GM18511 (cell line): ENCODE results near the gene FBXO24.

Experiments
- ATAC-seq: cut with Tn5 transposase; IDR thresholded peaks from one replicate; pipeline ENCODE4 v1.9.1; 2021; ENCODE audit warnings: mild to moderate bottlenecking, moderate library complexity; ENCODE audit not compliant: unreplicated experiment

FBXO24 gene

GRCh38 chr7:100614308-100614861 lies 28.3 kb downstream of the FBXO24 start:
- ATAC-seq, result no peak

- ATAC-seq, result no peak
Observed at GRCh38 chr7:100620239-100620638, 34.1 kb downstream of the FBXO24 start.

DNA sequence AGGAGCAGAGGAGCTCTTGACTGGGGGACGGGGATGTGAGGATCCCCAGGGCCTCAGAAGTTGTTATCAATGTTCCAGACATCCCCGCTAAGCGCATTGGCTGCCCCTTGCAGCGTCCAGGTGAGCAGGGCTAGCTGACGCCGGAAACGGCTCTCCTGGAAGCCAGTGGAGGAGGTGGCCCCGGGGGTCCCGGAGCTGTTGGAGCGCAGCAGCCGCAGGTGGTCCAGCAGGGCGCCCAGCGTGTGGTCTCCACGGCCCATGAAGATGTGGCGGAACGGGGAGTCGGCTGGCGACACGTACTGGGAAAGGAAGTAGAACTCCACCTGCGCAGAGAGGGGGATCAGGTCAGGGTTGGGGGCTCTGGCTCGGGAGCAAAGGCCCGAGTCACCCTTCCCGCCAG lies 34.7 kb downstream of the FBXO24 start:
- no peak for ATAC-seq

DNA sequence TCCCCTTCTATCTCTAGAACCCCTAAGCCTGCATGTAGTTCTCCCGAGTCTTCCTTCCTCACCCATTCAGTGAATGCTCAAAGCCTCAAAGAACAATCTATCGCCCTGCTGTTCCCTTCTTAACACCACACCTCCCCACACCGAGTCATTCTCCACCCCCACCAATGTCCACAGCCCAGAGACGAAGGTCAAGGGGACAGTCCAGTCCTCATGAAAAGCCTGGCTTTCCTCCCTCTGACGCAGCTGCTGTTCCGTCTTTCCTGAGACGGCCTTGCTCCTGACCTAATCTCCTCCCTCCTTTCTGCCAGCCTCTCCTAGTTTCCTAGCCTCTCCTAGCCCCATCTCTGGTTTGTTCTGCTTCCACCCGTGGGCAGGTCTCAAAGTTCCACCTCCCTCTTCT lies 35.4 kb downstream of the FBXO24 start:
- no peak for ATAC-seq

GRCh38 chr7:100623951-100624824 lies 38.1 kb downstream of the FBXO24 start:
- ATAC-seq, result no peak

- ATAC-seq, result no peak
Observed at GRCh38 chr7:100626055-100626454, 39.9 kb downstream of the FBXO24 start.

GRCh38 chr7:100626530-100627237 lies 40.6 kb downstream of the FBXO24 start:
- peak; percentile 78 for ATAC-seq

DNA sequence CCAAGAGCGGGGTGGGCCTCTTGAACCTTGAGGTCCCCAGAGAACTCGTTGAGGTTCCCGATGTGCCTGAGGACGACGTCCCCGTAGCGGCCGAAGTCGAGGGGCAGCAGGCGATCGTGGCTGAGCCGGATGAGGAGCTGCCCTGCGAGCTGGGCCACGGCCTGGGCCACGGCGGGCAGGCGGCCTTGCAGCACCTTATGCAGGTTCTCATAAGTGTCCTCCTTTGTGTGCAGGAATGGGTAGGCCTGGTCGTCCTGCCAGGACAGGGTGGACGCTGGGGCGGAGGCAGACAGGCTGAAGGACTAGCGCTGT lies 41.1 kb downstream of the FBXO24 start:
- no peak for ATAC-seq

DNA sequence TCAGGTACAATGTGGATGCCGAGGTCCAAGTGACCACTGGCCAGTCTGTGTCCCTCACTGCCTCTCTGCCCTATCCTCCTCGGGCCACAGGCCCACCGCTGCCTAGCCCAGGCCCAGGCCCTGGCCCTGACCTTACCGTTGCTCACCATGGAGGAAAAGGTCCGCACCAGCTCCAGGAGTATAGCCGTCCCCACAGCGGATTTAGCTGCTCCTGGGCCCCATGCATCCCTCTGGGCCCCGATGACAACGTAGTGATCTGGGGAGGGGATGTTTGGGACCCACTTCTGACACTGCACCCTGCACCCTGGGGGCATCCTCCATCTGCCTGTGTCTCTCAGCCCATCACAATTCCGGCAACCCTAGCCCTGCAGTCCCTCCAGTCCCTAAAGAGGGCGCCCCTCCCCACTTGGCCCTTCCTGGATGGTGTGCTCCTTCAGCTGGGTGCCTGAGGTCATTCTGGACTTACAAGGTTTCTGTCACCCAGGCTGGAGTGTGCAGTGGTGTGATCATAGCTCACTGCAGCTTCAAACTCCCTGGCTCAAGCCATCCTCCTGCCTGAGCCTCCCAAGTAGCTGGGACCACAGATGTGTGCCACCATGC lies 43.1 kb downstream of the FBXO24 start:
- ATAC-seq, result no peak

DNA sequence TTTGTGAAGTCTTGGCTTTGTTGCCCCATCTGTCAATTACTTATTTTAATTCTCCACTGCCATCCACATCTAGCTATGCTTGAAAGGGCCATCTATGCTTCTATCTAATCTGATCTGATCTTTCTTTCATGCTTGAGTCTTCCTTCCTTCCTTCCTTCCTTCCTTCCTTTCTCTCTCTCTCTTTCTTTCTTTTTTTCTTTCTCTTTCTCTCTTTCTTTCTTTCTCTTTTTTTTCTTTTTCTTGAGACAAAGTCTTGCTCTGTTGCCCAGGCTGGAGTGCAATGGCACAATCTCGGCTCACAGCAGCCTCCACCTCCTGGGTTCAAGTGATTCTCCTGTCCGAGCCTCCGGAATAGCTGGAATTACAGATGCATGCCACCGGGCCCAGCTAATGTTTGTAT lies 43.9 kb downstream of the FBXO24 start:
- no peak for ATAC-seq

DNA sequence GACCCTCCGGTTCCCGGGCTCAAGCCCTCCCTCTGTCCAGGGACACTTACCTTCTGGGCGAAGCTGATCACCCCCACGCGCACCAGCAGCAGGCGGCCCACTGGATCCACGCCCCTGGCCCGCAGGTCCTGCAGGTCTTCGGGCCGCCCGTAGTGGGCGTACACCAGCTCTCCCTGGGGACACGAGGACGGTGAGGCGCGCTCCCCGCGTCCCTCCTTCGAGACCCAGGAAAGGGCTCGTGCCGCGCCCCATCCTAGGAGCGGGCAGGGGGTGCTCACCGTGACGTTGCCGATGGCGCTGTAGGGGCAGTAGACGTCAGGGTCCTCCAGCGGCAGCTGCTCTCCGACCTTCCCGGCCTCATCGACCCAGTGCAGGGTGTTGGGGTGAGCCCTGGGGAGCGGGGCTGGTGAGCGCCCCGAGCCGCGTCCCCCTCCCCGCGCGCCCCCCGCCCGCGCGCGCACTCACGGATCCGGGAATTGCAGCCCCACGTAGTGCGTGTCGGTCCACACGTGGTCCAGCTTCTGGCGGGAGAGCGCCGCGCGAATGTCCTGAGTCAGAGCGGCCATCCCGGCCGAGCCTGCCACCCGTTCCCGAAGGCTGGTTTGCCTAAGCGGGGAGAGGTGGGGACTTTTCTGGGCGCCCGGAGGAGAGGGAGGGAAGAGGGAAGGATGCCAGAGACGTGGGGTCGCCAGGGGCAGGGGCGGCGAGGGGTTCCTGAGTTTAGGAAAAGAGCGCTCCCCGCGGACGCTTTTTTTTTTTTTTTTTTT lies 47.0 kb downstream of the FBXO24 start:
- ATAC-seq, result no peak

DNA sequence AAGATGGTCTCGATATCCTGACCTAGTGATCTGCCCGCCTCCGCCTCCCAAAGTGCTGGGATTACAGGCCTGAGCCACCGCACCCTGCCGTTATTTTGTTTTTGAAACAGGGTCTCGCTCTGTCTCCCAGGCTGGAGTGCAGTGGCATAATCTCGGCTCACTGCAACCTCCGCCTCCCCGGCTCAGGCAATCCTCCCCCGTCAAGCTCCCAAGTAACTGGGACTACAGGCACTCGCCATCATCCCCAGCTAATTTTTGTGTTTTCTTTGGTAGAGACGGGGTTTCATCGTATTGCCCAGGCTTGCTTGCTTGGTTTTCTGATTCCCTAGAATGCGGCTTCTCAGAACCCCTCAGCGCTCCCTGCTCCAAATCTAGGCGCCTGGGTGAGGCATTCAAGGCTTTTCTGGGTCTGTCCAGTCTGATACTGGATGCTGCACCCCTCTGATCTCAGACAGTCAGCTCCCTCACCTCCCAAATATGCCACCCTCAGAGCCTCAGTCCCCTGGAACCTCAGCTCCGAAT lies 53.9 kb downstream of the FBXO24 start:
- ATAC-seq, result no peak

DNA sequence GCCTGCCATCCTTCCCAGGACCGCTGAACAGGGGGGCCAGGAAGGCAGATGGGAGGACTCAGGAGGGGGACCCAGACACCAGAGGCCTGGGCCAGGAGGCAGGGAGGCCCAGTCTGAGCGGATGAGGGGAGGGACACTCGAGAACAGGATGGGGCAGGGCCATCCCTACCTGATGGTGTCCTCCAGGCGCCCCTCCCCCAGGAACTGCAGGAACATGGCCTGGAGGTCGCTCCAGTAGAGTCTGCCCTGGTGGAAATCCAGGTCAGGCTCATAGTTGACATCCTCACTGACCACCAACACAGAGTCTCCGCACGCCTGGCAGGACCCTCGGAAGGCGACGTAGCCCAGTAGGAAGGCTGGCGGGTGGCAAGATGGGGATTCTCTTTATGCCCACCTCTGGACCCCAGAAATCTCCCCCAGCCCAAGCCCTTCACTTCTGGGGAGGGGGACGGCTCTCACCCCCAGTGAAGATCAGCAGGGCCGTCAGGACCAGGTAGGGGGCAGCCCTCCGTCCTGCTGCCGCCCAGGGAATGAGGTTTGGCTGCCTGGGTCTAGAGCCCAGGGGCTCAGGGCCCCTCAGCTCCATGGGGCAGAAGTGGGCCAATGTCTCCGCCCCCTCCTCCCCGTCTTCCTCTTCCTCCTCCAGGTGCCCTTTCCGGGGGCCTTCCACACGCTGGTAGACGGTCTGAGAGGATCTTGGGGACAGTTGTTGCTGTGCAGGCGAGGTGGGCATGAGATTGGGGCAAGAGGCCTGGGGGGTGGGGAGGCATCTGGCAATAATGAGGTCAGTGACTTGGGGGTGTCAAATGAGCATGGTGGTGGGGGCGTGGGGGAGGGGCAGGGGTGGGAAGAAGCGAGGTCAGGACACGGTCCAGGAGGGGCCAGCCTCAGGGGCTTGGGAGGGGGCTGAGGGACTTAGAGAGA lies 54.7 kb downstream of the FBXO24 start:
- ATAC-seq, result no peak

GRCh38 chr7:100641463-100641859 lies 55.3 kb downstream of the FBXO24 start, which contains the start of gene TFR2:
TSS of gene TFR2 (minus strand) at chr7:100641552. CDS start at chr7:100641509, 43 bp downstream.
- ATAC-seq, result no peak

DNA sequence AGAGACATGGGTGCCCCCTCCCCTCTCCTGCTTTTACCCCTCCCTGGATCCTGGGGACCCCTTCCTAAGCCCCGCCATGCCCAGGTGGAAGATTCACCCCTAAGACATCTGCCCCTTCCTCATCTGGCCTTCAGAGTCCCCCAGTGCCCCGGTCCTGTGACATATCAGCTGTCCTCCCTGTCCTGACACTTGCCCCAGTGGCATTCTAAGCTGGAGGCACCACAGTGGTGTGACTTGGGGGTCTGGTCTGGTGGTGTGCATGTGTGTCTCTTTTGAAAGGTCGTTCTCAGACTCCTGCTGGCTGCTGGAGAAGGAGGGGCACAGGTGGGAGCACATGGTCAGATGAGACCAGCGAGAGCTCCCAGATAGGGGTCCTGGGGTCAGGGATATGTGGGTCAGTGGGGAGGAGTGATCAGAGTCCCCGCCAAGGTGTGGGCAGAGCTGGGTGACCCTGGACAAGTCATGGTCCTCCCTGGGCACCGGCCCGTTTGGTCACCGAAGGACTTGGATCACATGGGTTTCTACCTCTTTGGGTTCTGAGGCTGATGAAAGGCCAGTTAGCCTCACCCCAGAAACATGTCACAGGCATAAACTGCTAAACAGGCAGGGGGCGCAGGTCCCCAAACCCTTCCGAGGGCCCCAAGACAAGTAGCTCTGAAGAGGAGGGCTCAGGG lies 55.9 kb downstream of the FBXO24 start:
- ATAC-seq, result no peak

- ATAC-seq, result peak; percentile 59
Observed at GRCh38 chr7:100642534-100642907, 56.4 kb downstream of the FBXO24 start.

DNA sequence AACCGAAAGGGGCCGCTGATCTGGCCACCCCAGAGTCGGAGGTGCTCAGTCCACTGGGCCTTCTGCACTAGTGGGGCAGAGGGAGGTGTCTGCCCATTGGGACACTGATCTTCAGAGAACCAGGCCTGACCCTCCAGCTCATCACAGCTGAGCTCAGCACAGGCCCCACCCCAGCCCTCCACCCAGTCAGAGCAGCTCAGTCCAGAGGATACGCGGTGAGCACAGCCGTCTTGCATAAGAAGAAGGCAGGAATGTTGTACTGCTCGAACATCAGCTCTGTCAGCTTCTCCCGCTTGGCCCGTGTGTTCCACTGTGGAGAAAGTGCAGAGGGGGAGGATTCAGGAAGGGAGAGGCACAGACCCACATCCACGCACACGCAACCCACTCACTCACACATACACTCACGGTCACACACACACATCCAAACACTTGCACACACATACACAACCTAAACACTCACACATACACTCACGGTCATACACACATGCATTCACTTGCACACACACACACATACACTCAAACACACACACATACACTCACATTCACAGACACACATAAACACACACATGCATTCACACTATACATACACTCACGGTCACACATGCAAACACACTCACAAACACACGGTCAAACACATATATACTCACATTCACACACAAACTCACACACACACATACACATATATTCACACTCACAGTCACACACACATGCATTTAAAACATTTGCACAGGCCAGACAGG lies 63.9 kb downstream of the FBXO24 start:
- no peak for ATAC-seq
